ACC112 (cell line): ENCODE measurements around the gene C10orf143.

Experiments
- H2AFZ ChIP-seq: fragments of 200-600 bp; sonication (generic); one replicate; pipeline ENCODE4 v1.6.0; 2017; ENCODE audit warnings: antibody characterized with exemption, low read length; ENCODE audit not compliant: unreplicated experiment
- H3K27ac ChIP-seq: fragments of 200-600 bp; sonication (generic); 2 replicates; pipeline ENCODE4 v1.5.1; 2014; ENCODE audit warnings: low read depth, mild to moderate bottlenecking, antibody characterized with exemption, low read length, moderate library complexity
- H3K27me3 ChIP-seq: fragments of 200-600 bp; sonication (generic); 2 replicates; pipeline ENCODE4 v1.6.1; 2014; ENCODE audit warnings: mild to moderate bottlenecking, antibody characterized with exemption, low read length, moderate library complexity, mixed read lengths; ENCODE audit not compliant: insufficient read depth
- H3K36me3 ChIP-seq: fragments of 200-600 bp; sonication (generic); 2 replicates; pipeline ENCODE4 v1.6.1; 2016; ENCODE audit warnings: mild to moderate bottlenecking, antibody characterized with exemption, low read length, moderate library complexity, mixed read lengths; ENCODE audit not compliant: insufficient read depth
- H3K4me1 ChIP-seq: fragments of 200-600 bp; sonication (generic); one replicate; pipeline ENCODE4 v1.6.1; 2016; ENCODE audit warnings: low read length, mixed read lengths; ENCODE audit not compliant: insufficient read depth, unreplicated experiment, control insufficient read depth
- H3K4me3 ChIP-seq: fragments of 200-600 bp; sonication (generic); 2 replicates; pipeline ENCODE4 v1.5.1; 2014; ENCODE audit warnings: mild to moderate bottlenecking, low read depth, low read length
- H3K79me2 ChIP-seq: fragments of 200-600 bp; sonication (generic); one replicate; pipeline ENCODE4 v1.6.0; 2016; ENCODE audit warnings: low read length; ENCODE audit not compliant: control insufficient read depth, unreplicated experiment, insufficient read depth

The C10orf143 gene

GRCh38 chr10:130053561-130053960 is 57.1 kb downstream of the C10orf143 start:
- H3K4me3 ChIP-seq, result no peak overlapping the region
- no peaks in the 10 kb centered on the region for H3K4me1 ChIP-seq
- peaks cover 10% of the 10 kb centered on the region; the same call in 1 of the 2 replicates for H3K27me3 ChIP-seq
- no peak overlapping the region for H3K27ac ChIP-seq
- no peaks in the 10 kb centered on the region for H3K79me2 ChIP-seq
- H2AFZ ChIP-seq, result no peak overlapping the region
- H3K36me3 ChIP-seq, result no peaks in the 10 kb centered on the region

- no peaks in the 10 kb centered on the region for H3K36me3 ChIP-seq
- peaks cover 10% of the 10 kb centered on the region; the same call in 1 of the 2 replicates for H3K27me3 ChIP-seq
- H3K27ac ChIP-seq, result no peak overlapping the region
- H2AFZ ChIP-seq, result no peak overlapping the region
- H3K4me3 ChIP-seq, result no peak overlapping the region
- H3K4me1 ChIP-seq, result no peaks in the 10 kb centered on the region
- no peaks in the 10 kb centered on the region for H3K79me2 ChIP-seq
Observed at GRCh38 chr10:130052193-130052592, 58.4 kb downstream of the C10orf143 start.

GRCh38 chr10:130050721-130051120 is 59.9 kb downstream of the C10orf143 start:
- no peaks in the 10 kb centered on the region for H3K79me2 ChIP-seq
- H3K27me3 ChIP-seq, result peaks cover 10% of the 10 kb centered on the region; the same call in 1 of the 2 replicates
- H2AFZ ChIP-seq, result no peak overlapping the region
- H3K4me1 ChIP-seq, result no peaks in the 10 kb centered on the region
- no peaks in the 10 kb centered on the region for H3K36me3 ChIP-seq
- no peak overlapping the region for H3K4me3 ChIP-seq
- H3K27ac ChIP-seq, result no peak overlapping the region

GRCh38 chr10:130049987-130050386 is 60.6 kb downstream of the C10orf143 start:
- peaks cover 10% of the 10 kb centered on the region; the same call in 1 of the 2 replicates for H3K27me3 ChIP-seq
- H3K36me3 ChIP-seq, result no peaks in the 10 kb centered on the region
- H3K79me2 ChIP-seq, result no peaks in the 10 kb centered on the region
- H2AFZ ChIP-seq, result no peak overlapping the region
- H3K4me3 ChIP-seq, result no peak overlapping the region
- H3K27ac ChIP-seq, result no peak overlapping the region
- H3K4me1 ChIP-seq, result no peaks in the 10 kb centered on the region

- Histone ChIP-seq H3K27ac (no peak overlapping the region), H3K4me1 (no peaks in the 10 kb centered on the region), H3K36me3 (no peaks in the 10 kb centered on the region), H3K79me2 (no peaks in the 10 kb centered on the region), H3K4me3 (no peak overlapping the region), H2AFZ (no peak overlapping the region), H3K27me3 (peaks cover 10% of the 10 kb centered on the region; the same call in 1 of the 2 replicates)
Observed at GRCh38 chr10:130049244-130049643, 61.4 kb downstream of the C10orf143 start.

GRCh38 chr10:130048081-130048480 is 62.5 kb downstream of the C10orf143 start:
- Histone ChIP-seq H3K27ac (no peak overlapping the region), H3K36me3 (no peaks in the 10 kb centered on the region), H2AFZ (no peak overlapping the region), H3K4me3 (no peak overlapping the region), H3K79me2 (no peaks in the 10 kb centered on the region), H3K4me1 (no peaks in the 10 kb centered on the region), H3K27me3 (no peaks in the 10 kb centered on the region)

- no peak overlapping the region for H3K4me3 ChIP-seq
Observed at GRCh38 chr10:130047336-130047735, 63.3 kb downstream of the C10orf143 start.

GRCh38 chr10:130046591-130046990 is 64.0 kb downstream of the C10orf143 start:
- H2AFZ ChIP-seq, result no peak overlapping the region
- no peaks in the 10 kb centered on the region for H3K36me3 ChIP-seq
- peaks cover 3% of the 10 kb centered on the region; the same call in 1 of the 2 replicates for H3K27me3 ChIP-seq
- no peak overlapping the region for H3K27ac ChIP-seq
- no peak overlapping the region for H3K4me3 ChIP-seq
- H3K79me2 ChIP-seq, result no peaks in the 10 kb centered on the region
- H3K4me1 ChIP-seq, result no peaks in the 10 kb centered on the region

More at GRCh38 chr10:130047336-130047735, 63.3 kb downstream of the C10orf143 start:
- H2AFZ ChIP-seq, result no peak overlapping the region
- H3K27me3 ChIP-seq, result no peaks in the 10 kb centered on the region
- no peaks in the 10 kb centered on the region for H3K36me3 ChIP-seq
- no peaks in the 10 kb centered on the region for H3K4me1 ChIP-seq
- no peak overlapping the region for H3K27ac ChIP-seq
- H3K79me2 ChIP-seq, result no peaks in the 10 kb centered on the region

GRCh38 chr10:130045801-130046321 is 64.8 kb downstream of the C10orf143 start:
- Histone ChIP-seq H3K4me3 (no peak overlapping the region), H3K4me1 (no peaks in the 10 kb centered on the region), H3K27ac (no peak overlapping the region), H2AFZ (no peak overlapping the region), H3K79me2 (no peaks in the 10 kb centered on the region), H3K27me3 (peaks cover 3% of the 10 kb centered on the region; the same call in 1 of the 2 replicates), H3K36me3 (no peaks in the 10 kb centered on the region)

GRCh38 chr10:130045091-130045652 is 65.5 kb downstream of the C10orf143 start:
- no peaks in the 10 kb centered on the region for H3K4me1 ChIP-seq
- H3K79me2 ChIP-seq, result no peaks in the 10 kb centered on the region
- H3K4me3 ChIP-seq, result no peak overlapping the region
- no peak overlapping the region for H2AFZ ChIP-seq
- H3K27me3 ChIP-seq, result peaks cover 3% of the 10 kb centered on the region; the same call in 1 of the 2 replicates
- H3K27ac ChIP-seq, result no peak overlapping the region
- H3K36me3 ChIP-seq, result no peaks in the 10 kb centered on the region
